DOHH2 (cell line): ENCODE results near the gene TGFBR3.

ENCODE experiments used
- H3F3A ChIP-seq: fragments of 200-600 bp; sonication (generic), shearing (Covaris generic); 2 replicates; pipeline ENCODE4 v1.6.0; 2016; ENCODE audit warnings: antibody characterized with exemption, mild to moderate bottlenecking; ENCODE audit not compliant: control insufficient read depth, insufficient read depth
- H3K27ac ChIP-seq: fragments of 200-600 bp; sonication (generic); 2 replicates; pipeline ENCODE4 v1.5.1; 2014; ENCODE audit warnings: low read depth, mild to moderate bottlenecking, low read length, moderate library complexity
- H3K27me3 ChIP-seq: fragments of 200-600 bp; sonication (generic); 2 replicates; pipeline ENCODE4 v1.6.1; 2014; ENCODE audit warnings: mild to moderate bottlenecking, low read length, mixed read lengths; ENCODE audit not compliant: control insufficient read depth
- H3K36me3 ChIP-seq: fragments of 200-600 bp; sonication (generic); 2 replicates; pipeline ENCODE4 v1.6.1; 2014; ENCODE audit warnings: mild to moderate bottlenecking, low read length, moderate library complexity, mixed read lengths; ENCODE audit not compliant: control insufficient read depth
- H3K4me1 ChIP-seq: fragments of 200-600 bp; sonication (generic); 2 replicates; pipeline ENCODE4 v1.6.1; 2014; ENCODE audit warnings: mild to moderate bottlenecking, low read length, mixed read lengths; ENCODE audit not compliant: control insufficient read depth
- H3K4me2 ChIP-seq: fragments of 200-600 bp; sonication (generic); 2 replicates; pipeline ENCODE4 v1.6.0; 2014; ENCODE audit warnings: mild to moderate bottlenecking, low read length, moderate library complexity
- H3K4me3 ChIP-seq: fragments of 200-600 bp; sonication (generic); 2 replicates; pipeline ENCODE4 v1.5.1; 2014; ENCODE audit warnings: mild to moderate bottlenecking, low read length, mixed read lengths
- H3K79me2 ChIP-seq: fragments of 200-600 bp; sonication (generic); 2 replicates; pipeline ENCODE4 v1.6.1; 2014; ENCODE audit warnings: mild to moderate bottlenecking, low read length, mixed read lengths; ENCODE audit not compliant: control insufficient read depth
- H3K9me2 ChIP-seq: fragments of 200-600 bp; sonication (generic); replicated peaks from 2 replicates; pipeline ENCODE4 v1.6.1; 2014; ENCODE audit warnings: mild to moderate bottlenecking, low read length, mixed read lengths; ENCODE audit not compliant: control insufficient read depth
- H3K9me3 ChIP-seq: fragments of 200-600 bp; sonication (generic); 2 replicates; pipeline ENCODE4 v1.6.1; 2014; ENCODE audit warnings: antibody characterized with exemption, low read length, mixed read lengths; ENCODE audit not compliant: control insufficient read depth, insufficient read depth
- H4K20me1 ChIP-seq: fragments of 200-600 bp; sonication (generic); 2 replicates; pipeline ENCODE4 v1.6.0; 2014; ENCODE audit warnings: low read depth, mild to moderate bottlenecking, antibody characterized with exemption, low read length, moderate library complexity; ENCODE audit not compliant: control insufficient read depth, insufficient read depth
- CTCF ChIP-seq: fragments of 200-600 bp; sonication (generic); IDR thresholded peaks from one replicate; pipeline ENCODE4 v1.5.1; 2014; ENCODE audit warnings: antibody characterized with exemption, mild to moderate bottlenecking, low read depth, low read length; ENCODE audit not compliant: poor library complexity, severe bottlenecking
- EZH2phosphoT487 ChIP-seq: fragments of 200-600 bp; sonication (generic); IDR thresholded peaks from 2 replicates; pipeline ENCODE4 v1.6.1; 2017; ENCODE audit warnings: borderline replicate concordance, mild to moderate bottlenecking, antibody characterized with exemption, low read length, moderate library complexity, mixed read lengths

Gene TGFBR3

GRCh38 chr1:91706140-91706957 lies 179.6 kb downstream of the TGFBR3 start:
- Histone ChIP-seq H3K4me1 (no peaks in the 10 kb centered on the region), H3K79me2 (no peaks in the 10 kb centered on the region), H3F3A (no peaks in the 10 kb centered on the region), H4K20me1 (no peaks in the 10 kb centered on the region), H3K27ac (no peak overlapping the region), H3K4me3 (no peak overlapping the region), H3K27me3 (no peaks in the 10 kb centered on the region), H3K36me3 (no peaks in the 10 kb centered on the region), H3K9me3 (no peaks in the 10 kb centered on the region), H3K4me2 (no peak overlapping the region), H3K9me2 (no peaks in the 10 kb centered on the region)
- no peak for TF ChIP-seq EZH2phosphoT487
- TF ChIP-seq CTCF, result no peak

- Histone ChIP-seq H3K4me2 (no peak overlapping the region), H4K20me1 (no peaks in the 10 kb centered on the region), H3K27me3 (no peaks in the 10 kb centered on the region), H3K4me3 (no peak overlapping the region), H3K4me1 (no peaks in the 10 kb centered on the region), H3K36me3 (no peaks in the 10 kb centered on the region), H3F3A (no peaks in the 10 kb centered on the region), H3K27ac (no peak overlapping the region), H3K9me2 (no peaks in the 10 kb centered on the region), H3K9me3 (no peaks in the 10 kb centered on the region), H3K79me2 (no peaks in the 10 kb centered on the region)
- TF ChIP-seq CTCF, result no peak
- no peak for TF ChIP-seq EZH2phosphoT487
Measured at GRCh38 chr1:91704746-91705145, 181.2 kb downstream of the TGFBR3 start.

GRCh38 chr1:91703095-91703494 lies 182.9 kb downstream of the TGFBR3 start:
- Histone ChIP-seq H3K9me3 (no peaks in the 10 kb centered on the region), H4K20me1 (no peaks in the 10 kb centered on the region), H3K4me2 (no peak overlapping the region), H3K4me3 (no peak overlapping the region), H3K4me1 (no peaks in the 10 kb centered on the region), H3K27me3 (no peaks in the 10 kb centered on the region), H3K27ac (no peak overlapping the region), H3K79me2 (no peaks in the 10 kb centered on the region), H3F3A (no peaks in the 10 kb centered on the region), H3K36me3 (no peaks in the 10 kb centered on the region), H3K9me2 (no peaks in the 10 kb centered on the region)
- no peak for TF ChIP-seq CTCF
- no peak for TF ChIP-seq EZH2phosphoT487
